CD4-positive, CD25-positive, alpha-beta regulatory T cell (primary cell): ENCODE measurements around the gene GTF2H2C. TPM values are rescaled to one million over a fixed set of nuclear protein-coding genes. Genes with fewer than 3 reads are reported as not detected.
"Not testable (repeated sequence)": the region's sequence is repeated elsewhere in the genome, so short reads cannot be mapped to it uniquely, and the experiment has no call there.

Experiments
- ATAC-seq, 2 donors: fragments of 150-1000 bp; cut with Tn5 transposase; one replicate each; pipeline ENCODE4 v1.10.0; 2021; ENCODE audit warnings: low read depth in 2 of 2, moderate number of reproducible peaks in 2 of 2, moderate library complexity in 1 of 2
- DNase-seq, 3 donors: peaks; one replicate each; pipeline versions ENCODE4 v3.0.0 to v3.0.0-alpha.2; 2012 to 2022; ENCODE audit warnings: mixed read lengths in 1 of 3
- H3K27ac ChIP-seq: one replicate; pipeline ENCODE4 v1.7.0; 2013; ENCODE audit warnings: mild to moderate bottlenecking, low read length; ENCODE audit not compliant: insufficient read depth, poor library complexity, severe bottlenecking
- H3K27me3 ChIP-seq: one replicate; pipeline ENCODE4 v1.7.0; 2013; ENCODE audit warnings: low read length; ENCODE audit not compliant: control insufficient read depth, insufficient read depth
- H3K36me3 ChIP-seq: one replicate; pipeline ENCODE4 v1.7.0; 2013; ENCODE audit warnings: mild to moderate bottlenecking, low read length, moderate library complexity; ENCODE audit not compliant: control insufficient read depth, insufficient read depth
- H3K4me1 ChIP-seq: 2 replicates; pipeline ENCODE4 v1.7.0; 2013; ENCODE audit warnings: mild to moderate bottlenecking, low read length; ENCODE audit not compliant: insufficient read depth, control insufficient read depth, poor library complexity, severe bottlenecking
- H3K4me3 ChIP-seq: one replicate; pipeline ENCODE4 v1.7.0; 2013; ENCODE audit warnings: low read depth, mild to moderate bottlenecking, low read length, moderate library complexity
- H3K9me3 ChIP-seq, 2 experiments: 1 replicate in 1 of 2; 2 replicates in 1 of 2; pipeline ENCODE4 v1.7.0; 2013; ENCODE audit warnings: low read length in 2 of 2, mild to moderate bottlenecking in 1 of 2, moderate library complexity in 1 of 2; ENCODE audit not compliant: control insufficient read depth in 2 of 2
- H3K27ac Mint-ChIP-seq, 3 donors: one replicate each; pipeline ENCODE4 v1.8.0; 2020 to 2022; ENCODE audit warnings: mild to moderate bottlenecking in 3 of 3, mixed read lengths in 3 of 3, moderate library complexity in 2 of 3
- H3K27me3 Mint-ChIP-seq: one replicate; pipeline ENCODE4 v1.8.0; 2022; ENCODE audit warnings: mild to moderate bottlenecking, mixed read lengths
- H3K36me3 Mint-ChIP-seq: one replicate; pipeline ENCODE4 v1.8.0; 2020; ENCODE audit warnings: mixed read lengths
- H3K4me1 Mint-ChIP-seq, 4 donors: one replicate each; pipeline ENCODE4 v1.8.0; 2020 to 2022; ENCODE audit warnings: mixed read lengths in 4 of 4, mild to moderate bottlenecking in 1 of 4
- H3K4me3 Mint-ChIP-seq, 4 donors: one replicate each; pipeline ENCODE4 v1.8.0; 2020 to 2022; ENCODE audit warnings: mild to moderate bottlenecking in 4 of 4, mixed read lengths in 4 of 4, moderate library complexity in 3 of 4
- H3K9me3 Mint-ChIP-seq, 7 donors: one replicate each; pipeline ENCODE4 v1.8.0; 2020 to 2022; ENCODE audit warnings: mixed read lengths in 7 of 7, mild to moderate bottlenecking in 3 of 7, moderate library complexity in 2 of 7
- polyA plus RNA-seq, 4 donors: library from polyadenylated mRNA; unstranded; fragments of 300-500 nt; fragmentation: Illumina TruSeq; gene quantifications; one replicate each; pipeline ENCODE4 v1.2.3, GENCODE V29; 2021
- total RNA-seq: library from RNA; stranded (reverse); gene quantifications from one replicate; pipeline ENCODE4 v1.2.3, GENCODE V29; 2022

Gene GTF2H2C
- total and polyA plus RNA-seq, 5 donors from 2014 or later: 16.9 to 39.3 (median 17.8) TPM

GRCh38 chr5:69583356-69583755, 23.4 kb downstream of the GTF2H2C start:
- H3K4me1 Mint-ChIP-seq, H3K4me1 ChIP-seq, H3K4me3 ChIP-seq, H3K36me3 ChIP-seq, H3K4me3 Mint-ChIP-seq, H3K36me3 Mint-ChIP-seq, ATAC-seq, H3K27me3 ChIP-seq, DNase-seq, H3K9me3 ChIP-seq, H3K27ac ChIP-seq, H3K27me3 Mint-ChIP-seq, H3K27ac Mint-ChIP-seq, H3K9me3 Mint-ChIP-seq: not testable (repeated sequence)

- not testable (repeated sequence) for H3K9me3 ChIP-seq, H3K27me3 ChIP-seq, H3K9me3 Mint-ChIP-seq, H3K27ac ChIP-seq, DNase-seq, H3K4me3 Mint-ChIP-seq, H3K4me1 Mint-ChIP-seq, H3K36me3 Mint-ChIP-seq, H3K4me1 ChIP-seq, H3K4me3 ChIP-seq, H3K27me3 Mint-ChIP-seq, H3K36me3 ChIP-seq, H3K27ac Mint-ChIP-seq
- peak in 1 of 2 donors; percentile 44 for ATAC-seq
Measured at GRCh38 chr5:69596114-69596840, 36.3 kb downstream of the GTF2H2C start.

GRCh38 chr5:69601947-69602346, 42.0 kb downstream of the GTF2H2C start:
- H3K9me3 Mint-ChIP-seq, DNase-seq, H3K4me3 Mint-ChIP-seq, H3K4me1 Mint-ChIP-seq, H3K36me3 Mint-ChIP-seq, H3K9me3 ChIP-seq, H3K4me1 ChIP-seq, H3K27ac Mint-ChIP-seq, H3K27me3 Mint-ChIP-seq, ATAC-seq, H3K4me3 ChIP-seq, H3K27ac ChIP-seq, H3K36me3 ChIP-seq, H3K27me3 ChIP-seq: not testable (repeated sequence)

- not testable (repeated sequence) for H3K9me3 Mint-ChIP-seq, DNase-seq, H3K9me3 ChIP-seq, H3K27me3 Mint-ChIP-seq, H3K4me3 Mint-ChIP-seq, H3K4me1 Mint-ChIP-seq, H3K4me1 ChIP-seq, H3K36me3 Mint-ChIP-seq, ATAC-seq, H3K27me3 ChIP-seq, H3K4me3 ChIP-seq, H3K27ac ChIP-seq, H3K36me3 ChIP-seq, H3K27ac Mint-ChIP-seq
Measured at GRCh38 chr5:69606839-69607238, 46.8 kb downstream of the GTF2H2C start.

GRCh38 chr5:69607750-69608149, 47.8 kb downstream of the GTF2H2C start:
- H3K9me3 Mint-ChIP-seq, H3K27ac Mint-ChIP-seq, H3K36me3 ChIP-seq, H3K27me3 Mint-ChIP-seq, DNase-seq, H3K9me3 ChIP-seq, ATAC-seq, H3K27me3 ChIP-seq, H3K4me1 ChIP-seq, H3K4me3 ChIP-seq, H3K27ac ChIP-seq, H3K36me3 Mint-ChIP-seq, H3K4me1 Mint-ChIP-seq, H3K4me3 Mint-ChIP-seq: not testable (repeated sequence)

GRCh38 chr5:69608861-69609496, 49.0 kb downstream of the GTF2H2C start:
- not testable (repeated sequence) for H3K27me3 ChIP-seq, H3K4me1 Mint-ChIP-seq, H3K9me3 Mint-ChIP-seq, H3K4me1 ChIP-seq, H3K4me3 Mint-ChIP-seq, DNase-seq, H3K27ac ChIP-seq, H3K27ac Mint-ChIP-seq, H3K27me3 Mint-ChIP-seq, H3K36me3 ChIP-seq, H3K36me3 Mint-ChIP-seq, H3K4me3 ChIP-seq, H3K9me3 ChIP-seq, ATAC-seq

- H3K4me1 Mint-ChIP-seq, H3K27ac Mint-ChIP-seq, H3K4me3 Mint-ChIP-seq, H3K27ac ChIP-seq, H3K4me3 ChIP-seq, H3K36me3 ChIP-seq, ATAC-seq, H3K4me1 ChIP-seq, H3K27me3 ChIP-seq, H3K36me3 Mint-ChIP-seq, H3K9me3 ChIP-seq, H3K27me3 Mint-ChIP-seq, DNase-seq, H3K9me3 Mint-ChIP-seq: not testable (repeated sequence)
Measured at GRCh38 chr5:69614843-69615242, 54.9 kb downstream of the GTF2H2C start.

GRCh38 chr5:69631879-69632278, 71.9 kb downstream of the GTF2H2C start:
- H3K27ac ChIP-seq, H3K9me3 Mint-ChIP-seq, H3K36me3 ChIP-seq, H3K27ac Mint-ChIP-seq, H3K27me3 ChIP-seq, H3K27me3 Mint-ChIP-seq, ATAC-seq, H3K36me3 Mint-ChIP-seq, H3K4me1 Mint-ChIP-seq, H3K9me3 ChIP-seq, H3K4me1 ChIP-seq, H3K4me3 ChIP-seq, H3K4me3 Mint-ChIP-seq, DNase-seq: not testable (repeated sequence)
